Adrenal gland (tissue), 5 donors: ENCODE results near the gene TDRD9.

ENCODE experiments used
- POLR2A ChIP-seq, 2 donors: fragments of 450-650 bp; IDR thresholded peaks; one replicate each; pipeline ENCODE4 v1.6.1; 2017; ENCODE audit warnings: antibody characterized with exemption in 2 of 2, mild to moderate bottlenecking in 2 of 2, moderate library complexity in 1 of 2
- TF ChIP-seq, protein P1 (sequence below), 6 experiments: fragments of 450-650 bp in 4 of 6; fragments of 200-600 bp in 2 of 6; sonication (generic) in 1 of 6; IDR thresholded peaks; 1 replicate in 5 of 6; 2 replicates in 1 of 6; pipeline versions ENCODE4 v1.5.1 to v1.8.0; 2016 to 2021; ENCODE audit warnings: antibody characterized with exemption in 6 of 6, mild to moderate bottlenecking in 2 of 6, moderate library complexity in 1 of 6
- donor health status: DM: no; HTN: no; CAD: no.

DNA sequence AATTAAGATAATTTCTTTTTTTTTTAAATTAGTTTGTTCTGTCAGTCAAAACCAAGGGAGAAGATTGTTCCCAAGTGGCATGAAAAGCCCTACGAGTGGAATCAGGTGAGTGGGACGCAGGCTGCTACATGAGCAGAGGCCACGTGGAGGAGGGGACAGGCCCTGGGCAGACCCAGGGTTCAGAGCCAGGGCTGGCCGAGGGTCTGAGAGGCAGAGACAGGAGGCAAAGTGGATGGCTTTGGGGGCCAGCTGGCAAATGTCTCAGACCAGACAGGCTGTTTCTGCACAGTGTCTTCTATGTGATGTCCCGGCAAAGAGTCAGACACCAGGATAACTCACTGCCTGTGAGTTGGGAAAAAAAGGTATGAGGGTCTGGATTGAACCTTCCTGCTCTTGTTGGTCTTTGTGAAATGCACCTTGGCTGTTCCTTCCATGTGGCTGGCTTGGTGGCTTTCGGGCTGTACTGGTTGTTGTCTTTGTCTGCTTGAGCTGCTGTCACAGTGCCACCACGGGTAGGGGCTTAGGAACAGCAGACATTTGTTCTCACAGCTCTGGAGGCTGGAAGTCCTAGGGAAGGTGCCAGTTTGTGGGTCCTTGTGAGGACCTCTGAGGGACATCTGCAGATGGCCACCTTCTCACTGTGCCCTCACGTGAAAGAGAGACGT is 121.5 kb downstream of the TDRD9 start:
- no peak for TF ChIP-seq POLR2A (IDR thresholded peaks at IDR 0.05)
- TF ChIP-seq, protein P1, sequence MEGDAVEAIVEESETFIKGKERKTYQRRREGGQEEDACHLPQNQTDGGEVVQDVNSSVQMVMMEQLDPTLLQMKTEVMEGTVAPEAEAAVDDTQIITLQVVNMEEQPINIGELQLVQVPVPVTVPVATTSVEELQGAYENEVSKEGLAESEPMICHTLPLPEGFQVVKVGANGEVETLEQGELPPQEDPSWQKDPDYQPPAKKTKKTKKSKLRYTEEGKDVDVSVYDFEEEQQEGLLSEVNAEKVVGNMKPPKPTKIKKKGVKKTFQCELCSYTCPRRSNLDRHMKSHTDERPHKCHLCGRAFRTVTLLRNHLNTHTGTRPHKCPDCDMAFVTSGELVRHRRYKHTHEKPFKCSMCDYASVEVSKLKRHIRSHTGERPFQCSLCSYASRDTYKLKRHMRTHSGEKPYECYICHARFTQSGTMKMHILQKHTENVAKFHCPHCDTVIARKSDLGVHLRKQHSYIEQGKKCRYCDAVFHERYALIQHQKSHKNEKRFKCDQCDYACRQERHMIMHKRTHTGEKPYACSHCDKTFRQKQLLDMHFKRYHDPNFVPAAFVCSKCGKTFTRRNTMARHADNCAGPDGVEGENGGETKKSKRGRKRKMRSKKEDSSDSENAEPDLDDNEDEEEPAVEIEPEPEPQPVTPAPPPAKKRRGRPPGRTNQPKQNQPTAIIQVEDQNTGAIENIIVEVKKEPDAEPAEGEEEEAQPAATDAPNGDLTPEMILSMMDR (IDR thresholded peaks at IDR 0.05) = no peak
